K562 (cell line): ENCODE results near the gene KLHL22. TPM values are rescaled to one million over a fixed set of nuclear protein-coding genes. Genes with fewer than 3 reads are reported as not detected.

Source experiments
- ATAC-seq: fragments of 200-7000 bp; cut with Tn5 transposase; 3 replicates; pipeline ENCODE4 v1.9.1; 2020; ENCODE audit warnings: moderate library complexity
- BruUV-seq: library from RNA; stranded (reverse); fragments of 400-500 nt; replicated peaks from 2 replicates; lab custom pipeline; 2021; lab: Mats Ljungman, UMichigan
- CTCF ChIA-PET: fragments of 300-600 bp; formaldehyde crosslinking; extraction: SDS; loops from one replicate; lab custom pipeline; 2021; ENCODE audit warnings: low intra/inter-chr PET ratio; lab: Yijun Ruan, JAX
- POLR2A ChIA-PET: fragments of 300-600, 350-650 bp; sonication (Branson Sonifier 250); formaldehyde crosslinking; extraction: SDS; loops from one replicate; lab custom pipeline; 2021; ENCODE audit warnings: antibody characterized with exemption, inconsistent platforms; lab: Yijun Ruan, JAX
- DNase-seq, 4 experiments: peaks; one replicate each; pipeline versions ENCODE4 v3.0.0 to v3.0.0-alpha.2; 2011 to 2018; ENCODE audit warnings: low spot score in 3 of 4, mixed read lengths in 3 of 4; ENCODE audit errors: extremely low read depth in 1 of 4
- FAIRE-seq: peaks from 2 replicates; lab custom pipeline; 2011; peaks lifted over from hg19 to GRCh38; lab: Jason Lieb, UNC
- H2AFZ ChIP-seq: 2 replicates; pipeline ENCODE4 v1.6.0; 2011; ENCODE audit warnings: low read depth, low read length, control low read depth, inconsistent platforms
- H3K27ac ChIP-seq: fragments of 200-600 bp; 3 replicates; pipeline ENCODE4 v1.8.0; 2011; ENCODE audit warnings: low read depth, mild to moderate bottlenecking, control low read depth, inconsistent platforms, low read length, moderate library complexity, mixed read lengths; ENCODE audit errors: extremely low read depth
- H3K27me3 ChIP-seq, 2 experiments: fragments of 300-600 bp in 1 of 2; 2 replicates in 1 of 2; 3 replicates in 1 of 2; pipeline versions ENCODE4 v1.6.0 to v1.8.0; 2011; ENCODE audit warnings: inconsistent platforms in 2 of 2, low read length in 2 of 2, mild to moderate bottlenecking in 1 of 2, mixed read lengths in 1 of 2, moderate library complexity in 1 of 2; ENCODE audit not compliant: control insufficient read depth in 2 of 2, insufficient read depth in 2 of 2
- H3K36me3 ChIP-seq: fragments of 300-600 bp; 3 replicates; pipeline ENCODE4 v1.8.0; 2011; ENCODE audit warnings: mild to moderate bottlenecking, low read length, inconsistent platforms; ENCODE audit not compliant: control insufficient read depth, insufficient read depth
- H3K4me1 ChIP-seq, 2 experiments: fragments of 200-600 bp in 1 of 2; replicated peaks in 1 of 2; 2 replicates in 1 of 2; 3 replicates in 1 of 2; pipeline versions ENCODE4 v1.5.1 to v1.8.0; 2011; ENCODE audit warnings: inconsistent platforms in 2 of 2, low read length in 2 of 2, mild to moderate bottlenecking in 1 of 2, mixed read lengths in 1 of 2, moderate library complexity in 1 of 2; ENCODE audit not compliant: control insufficient read depth in 2 of 2, insufficient read depth in 2 of 2
- H3K4me2 ChIP-seq: 2 replicates; pipeline ENCODE4 v1.6.1; 2011; ENCODE audit warnings: low read length, control low read depth, inconsistent platforms, mixed read lengths; ENCODE audit not compliant: insufficient read depth
- H3K4me3 ChIP-seq: fragments of 200-600 bp; sonication (generic), shearing (Covaris generic); 2 replicates; pipeline ENCODE4 v1.5.1; 2016; ENCODE audit warnings: control low read depth, inconsistent platforms
- H3K79me2 ChIP-seq: fragments of 200-600 bp; 3 replicates; pipeline ENCODE4 v1.8.0; 2011; ENCODE audit warnings: low read length, inconsistent platforms; ENCODE audit not compliant: control insufficient read depth, insufficient read depth
- H3K9ac ChIP-seq, 2 experiments: 2 replicates each; pipeline versions ENCODE4 v1.6.0 to v1.6.1; 2011; ENCODE audit warnings: low read depth in 2 of 2, low read length in 2 of 2, control low read depth in 1 of 2, inconsistent platforms in 1 of 2, mild to moderate bottlenecking in 1 of 2, mixed read lengths in 1 of 2; ENCODE audit not compliant: insufficient read depth in 1 of 2
- H3K9me1 ChIP-seq: one replicate; pipeline ENCODE4 v1.6.0; 2011; ENCODE audit warnings: inconsistent platforms, mild to moderate bottlenecking, low read length, moderate library complexity; ENCODE audit not compliant: control insufficient read depth, insufficient read depth
- H3K9me3 ChIP-seq: replicated peaks from 2 replicates; pipeline ENCODE4 v1.5.1; 2011; ENCODE audit warnings: low read depth, low read length, inconsistent platforms; ENCODE audit not compliant: control insufficient read depth, insufficient read depth
- H4K20me1 ChIP-seq: replicated peaks from 2 replicates; pipeline ENCODE4 v1.6.1; 2011; ENCODE audit warnings: low read length, inconsistent platforms, mixed read lengths; ENCODE audit not compliant: control insufficient read depth, insufficient read depth
- BRD4 ChIP-seq: fragments of 200-600 bp; sonication (generic); IDR thresholded peaks from 2 replicates; pipeline ENCODE4 v1.6.1; 2017; ENCODE audit warnings: inconsistent platforms
- FOXK1 ChIP-seq: sonication (generic); formaldehyde crosslinking; IDR thresholded peaks from 2 replicates; pipeline ENCODE4 v1.8.0; 2022; ENCODE audit warnings: missing genetic modification reagents, mild to moderate bottlenecking, borderline replicate concordance
- HOMEZ ChIP-seq: fragments of 250-450 bp; sonication (Bioruptor Pico); IDR thresholded peaks from 2 replicates; pipeline ENCODE4 v1.4.0; 2020; ENCODE audit warnings: mild to moderate bottlenecking, moderate library complexity
- NCOR1 ChIP-seq: fragments of 450-650 bp; IDR thresholded peaks from 2 replicates; pipeline ENCODE4 v1.6.1; 2016; ENCODE audit warnings: mild to moderate bottlenecking, moderate library complexity
- NUFIP1 ChIP-seq: fragments of 450-650 bp; IDR thresholded peaks from 2 replicates; pipeline ENCODE4 v1.6.1; 2018; ENCODE audit not compliant: partially characterized antibody
- RNF2 ChIP-seq: sonication (generic); IDR thresholded peaks from 2 replicates; pipeline ENCODE4 v1.6.1; 2016
- SPI1 ChIP-seq: IDR thresholded peaks from 2 replicates; pipeline ENCODE4 v1.6.1; 2011; ENCODE audit warnings: low read depth, low read length, control low read depth, borderline replicate concordance
- TARDBP ChIP-seq: fragments of 450-650 bp; IDR thresholded peaks from 2 replicates; pipeline ENCODE4 v1.6.1; 2016
- TSHZ1 ChIP-seq: fragments of 250-450 bp; sonication (Bioruptor Pico); IDR thresholded peaks from 2 replicates; pipeline ENCODE4 v1.4.0; 2020; ENCODE audit warnings: mild to moderate bottlenecking, moderate library complexity
- ZNF143 ChIP-seq: sonication (generic); formaldehyde crosslinking; IDR thresholded peaks from 2 replicates; pipeline ENCODE4 v1.9.0; 2022; ENCODE audit warnings: mild to moderate bottlenecking, missing genetic modification reagents
- ZNF311 ChIP-seq: fragments of 250-450 bp; sonication (Bioruptor Pico); IDR thresholded peaks from 2 replicates; pipeline ENCODE4 v1.4.0; 2020; ENCODE audit warnings: mild to moderate bottlenecking, moderate library complexity
- ZNF57 ChIP-seq: fragments of 450-650 bp; formaldehyde crosslinking; IDR thresholded peaks from 2 replicates; pipeline ENCODE4 v1.4.0; 2020; ENCODE audit warnings: mild to moderate bottlenecking, moderate library complexity
- WGBS: fragments of 100-300 bp; shearing (Covaris generic); methylation state at CpG from one replicate; pipeline ENCODE4 v1.1.6; 2016; ENCODE audit warnings: low coverage, mixed read lengths; ENCODE audit not compliant: insufficient coverage; ENCODE audit errors: missing lambda C conversion rate; 5-methylcytosine and 5-hydroxymethylcytosine counted together
- in situ Hi-C: fragments of 300-500 bp; cut with MboI; formaldehyde crosslinking; loops from 4 replicates; pipeline ENCODE4 v1.15.0; 2018; ENCODE audit warnings: inconsistent platforms, mixed read lengths
- intact Hi-C: fragments of 100-400 bp; cut with micrococcal nuclease; formaldehyde crosslinking; loops from 2 replicates; pipeline ENCODE4 v1.14.2; 2022
- polyA plus RNA-seq, 8 experiments: library from polyadenylated mRNA; depleted of rRNA in 4 of 8; stranded (reverse) in 5 of 8; unstranded in 3 of 8; fragments of >200 nt; fragmentation: Nextera tagmentation in 2 of 8; fragmentation: Illumina TruSeq in 1 of 8; extraction: Ambion mirVana in 2 of 8; extraction: Trizol in 1 of 8; gene quantifications; 2 replicates each; pipeline versions ENCODE4 v1.2.1 to v1.2.3, GENCODE V29; 2011 to 2014; ENCODE audit warnings: inconsistent platforms in 1 of 8, missing spikeins in 1 of 8
- total RNA-seq, 7 experiments: library from RNA; depleted of rRNA in 6 of 7; stranded (reverse); fragments of >200 nt in 6 of 7; fragmentation: Illumina TruSeq in 2 of 7; extraction: Trizol in 2 of 7; gene quantifications; 2 replicates each; pipeline versions ENCODE4 v1.2.1 to v1.2.3, GENCODE V29; 2011 to 2021; ENCODE audit warnings: low replicate concordance in 1 of 7
- TF ChIP-seq, protein P1 (sequence below): fragments of 250-450 bp; sonication (Bioruptor Pico); IDR thresholded peaks from 2 replicates; pipeline ENCODE4 v1.4.0; 2020; ENCODE audit warnings: borderline replicate concordance
- TF ChIP-seq, protein P2 (sequence below), 2 experiments: IDR thresholded peaks; 2 replicates each; pipeline ENCODE4 v1.6.1; 2011; ENCODE audit warnings: borderline replicate concordance in 1 of 2, control low read depth in 1 of 2, low read depth in 1 of 2, low read length in 1 of 2, mild to moderate bottlenecking in 1 of 2, mixed read lengths in 1 of 2, moderate library complexity in 1 of 2; ENCODE audit not compliant: insufficient read depth in 1 of 2, insufficient read length in 1 of 2, poor library complexity in 1 of 2, severe bottlenecking in 1 of 2; ENCODE audit errors: extremely low read depth in 1 of 2

The KLHL22 gene
- total and polyA plus RNA-seq, 9 of the 15 experiments (the other 6 are each of a cell fraction or from before 2014, with no cell fraction given): 1.3 to 25.6 (median 15.2) TPM

- no peaks in the 10 kb centered on the region for H3K79me2 ChIP-seq
- no peaks in the 10 kb centered on the region for H3K9me3 ChIP-seq
- no peak overlapping the region for H3K4me2 ChIP-seq
- in situ Hi-C loops (loop anchor here (25.0 kb wide), 2 partner anchors 284 to 1866 kb away; partner anchors contain the start of gene TMEM191B), intact Hi-C loops (no loop called here)
- FAIRE-seq (no peak), DNase-seq (peak in 2 of 4 experiments; percentile 42 to 50), ATAC-seq (no peak)
- H3K36me3 ChIP-seq: peaks cover 64% of the 10 kb centered on the region; the same call in 2 of the 3 replicates
- BruUV-seq: no TSS peak
- 0 out of 2 replicates have a peak, but pooled peaks cover 6% of the 10 kb centered on the region for H4K20me1 ChIP-seq
- ChIA-PET CTCF (no interaction called here), POLR2A (interaction anchor here (0.6 to 8.9 kb wide), 14 partner anchors 8 to 1224 kb away, joined by 3 to 84 read pairs (median 4); partner anchors contain the start of gene ZNF74)
- H3K4me3 ChIP-seq: no peak overlapping the region
- H3K27ac ChIP-seq: no peak overlapping the region
- no peak overlapping the region for H2AFZ ChIP-seq
- peaks cover 8% of the 10 kb centered on the region for H3K9me1 ChIP-seq
- peak overlapping the region in 1 of 2 experiments; percentile 39; a peak in 2 of 4 replicates for H3K9ac ChIP-seq
- no peaks in the 10 kb centered on the region for H3K27me3 ChIP-seq
- H3K4me1 ChIP-seq: peaks cover 0 to 8% of the 10 kb centered on the region in 2 experiments; a peak in 1 of 5 replicates
- WGBS: 84% methylated on average over 6 of the region's 6 CpGs
- TF ChIP-seq FOXK1 (CRISPR knock-in tag): no peak
- TF ChIP-seq, protein P1, sequence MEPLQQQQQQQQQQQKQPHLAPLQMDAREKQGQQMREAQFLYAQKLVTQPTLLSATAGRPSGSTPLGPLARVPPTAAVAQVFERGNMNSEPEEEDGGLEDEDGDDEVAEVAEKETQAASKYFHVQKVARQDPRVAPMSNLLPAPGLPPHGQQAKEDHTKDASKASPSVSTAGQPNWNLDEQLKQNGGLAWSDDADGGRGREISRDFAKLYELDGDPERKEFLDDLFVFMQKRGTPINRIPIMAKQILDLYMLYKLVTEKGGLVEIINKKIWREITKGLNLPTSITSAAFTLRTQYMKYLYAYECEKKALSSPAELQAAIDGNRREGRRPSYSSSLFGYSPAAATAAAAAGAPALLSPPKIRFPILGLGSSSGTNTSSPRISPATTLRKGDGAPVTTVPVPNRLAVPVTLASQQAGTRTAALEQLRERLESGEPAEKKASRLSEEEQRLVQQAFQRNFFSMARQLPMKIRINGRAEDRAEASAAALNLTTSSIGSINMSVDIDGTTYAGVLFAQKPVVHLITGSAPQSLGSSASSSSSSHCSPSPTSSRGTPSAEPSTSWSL (CRISPR knock-in tag): no peak
- TF ChIP-seq BRD4: no peak
- no peak for TF ChIP-seq HOMEZ (CRISPR knock-in tag)
- TF ChIP-seq RNF2: no peak
- no peak for TF ChIP-seq NCOR1
- TF ChIP-seq ZNF311: no peak
- TF ChIP-seq, protein P2, sequence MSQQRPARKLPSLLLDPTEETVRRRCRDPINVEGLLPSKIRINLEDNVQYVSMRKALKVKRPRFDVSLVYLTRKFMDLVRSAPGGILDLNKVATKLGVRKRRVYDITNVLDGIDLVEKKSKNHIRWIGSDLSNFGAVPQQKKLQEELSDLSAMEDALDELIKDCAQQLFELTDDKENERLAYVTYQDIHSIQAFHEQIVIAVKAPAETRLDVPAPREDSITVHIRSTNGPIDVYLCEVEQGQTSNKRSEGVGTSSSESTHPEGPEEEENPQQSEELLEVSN (IDR thresholded peaks at IDR 0.05; ENCODE audit: borderline replicate concordance in 1 of 2, extremely low read depth in 1 of 2, insufficient read depth in 1 of 2, insufficient read length in 1 of 2, low read depth in 1 of 2, low read length in 1 of 2, poor library complexity in 1 of 2, severe bottlenecking in 1 of 2): no peak
- TF ChIP-seq ZNF143 (CRISPR knock-in tag): no peak
- TF ChIP-seq TSHZ1 (CRISPR knock-in tag): no peak
- TF ChIP-seq TARDBP: no peak
- TF ChIP-seq SPI1: no peak
- no peak for TF ChIP-seq NUFIP1
- no peak for TF ChIP-seq ZNF57
Observed at GRCh38 chr22:20403779-20404140, 91.8 kb downstream of the KLHL22 start.
